ENCODE results near the gene CANT1.

DNA sequence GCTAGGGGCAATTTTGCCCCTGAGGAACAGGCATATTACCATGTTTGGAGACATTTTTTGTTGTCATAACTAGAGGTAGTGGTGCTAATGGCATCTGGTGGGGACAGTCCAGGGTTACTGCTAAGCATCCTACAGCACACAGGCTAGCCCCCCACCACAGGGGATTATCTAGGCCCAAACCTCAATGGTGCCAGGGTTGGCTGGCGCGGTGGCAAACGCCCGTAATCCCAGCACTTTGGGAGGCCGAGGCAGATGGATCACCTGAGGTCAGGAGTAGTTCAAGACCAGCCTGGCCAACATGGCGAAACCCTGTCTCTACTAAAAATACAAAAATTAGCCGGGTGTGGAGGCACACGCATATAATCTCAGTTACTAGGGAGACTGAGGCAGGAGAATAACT lies 29.6 kb upstream of the CANT1 start:
- TF ChIP-seq, protein P1, sequence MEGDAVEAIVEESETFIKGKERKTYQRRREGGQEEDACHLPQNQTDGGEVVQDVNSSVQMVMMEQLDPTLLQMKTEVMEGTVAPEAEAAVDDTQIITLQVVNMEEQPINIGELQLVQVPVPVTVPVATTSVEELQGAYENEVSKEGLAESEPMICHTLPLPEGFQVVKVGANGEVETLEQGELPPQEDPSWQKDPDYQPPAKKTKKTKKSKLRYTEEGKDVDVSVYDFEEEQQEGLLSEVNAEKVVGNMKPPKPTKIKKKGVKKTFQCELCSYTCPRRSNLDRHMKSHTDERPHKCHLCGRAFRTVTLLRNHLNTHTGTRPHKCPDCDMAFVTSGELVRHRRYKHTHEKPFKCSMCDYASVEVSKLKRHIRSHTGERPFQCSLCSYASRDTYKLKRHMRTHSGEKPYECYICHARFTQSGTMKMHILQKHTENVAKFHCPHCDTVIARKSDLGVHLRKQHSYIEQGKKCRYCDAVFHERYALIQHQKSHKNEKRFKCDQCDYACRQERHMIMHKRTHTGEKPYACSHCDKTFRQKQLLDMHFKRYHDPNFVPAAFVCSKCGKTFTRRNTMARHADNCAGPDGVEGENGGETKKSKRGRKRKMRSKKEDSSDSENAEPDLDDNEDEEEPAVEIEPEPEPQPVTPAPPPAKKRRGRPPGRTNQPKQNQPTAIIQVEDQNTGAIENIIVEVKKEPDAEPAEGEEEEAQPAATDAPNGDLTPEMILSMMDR (conservative IDR thresholded peaks at IDR 0.05 in 1 of 2, IDR thresholded peaks at IDR 0.05 in 1 of 2; ENCODE audit: low read depth in 1 of 2, low read length in 2 of 2), result no peak
- TF ChIP-seq EZH2 (IDR thresholded peaks at IDR 0.05; ENCODE audit: low read length, missing control alignments), result no peak
